ENCODE results near the gene PSMG1. TPM values are rescaled to one million over a fixed set of nuclear protein-coding genes. Genes with fewer than 3 reads are reported as not detected.

The PSMG1 gene
- total and polyA plus RNA-seq, 2 experiments from 2014 or later = 20.7 to 48.3 TPM

DNA sequence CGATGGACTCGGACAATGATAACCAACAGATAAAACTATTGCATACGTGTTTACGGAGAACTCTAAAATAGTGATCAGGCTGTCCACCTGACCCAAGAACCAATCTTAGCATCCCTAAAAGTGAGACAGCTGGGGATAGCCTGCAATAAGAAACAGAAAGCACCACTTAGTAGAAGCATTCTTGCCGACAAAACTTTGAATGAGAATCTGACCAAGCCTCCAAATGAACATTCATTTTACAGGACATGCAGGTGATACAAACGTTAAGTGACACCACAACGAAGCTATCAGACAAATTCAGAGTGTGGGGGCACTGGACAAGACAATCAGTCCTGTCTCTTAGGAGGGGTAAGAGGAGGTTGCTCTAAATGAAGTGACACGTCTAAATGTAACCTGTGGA lies 1.2 kb downstream of the PSMG1 start:
- DNase-seq (ENCODE audit: low read depth in 1 of 2, low spot score in 1 of 2) = no peak
- Histone ChIP-seq H3K4me3 (peak overlapping the region; percentile 74), H3K9me3 (ENCODE audit: low read depth) (no peaks in the 10 kb centered on the region), H3K27me3 (no peaks in the 10 kb centered on the region), H3K27ac (no peak overlapping the region), H3K36me3 (peaks cover 3% of the 10 kb centered on the region), H3K4me1 (ENCODE audit: low read depth) (peaks cover 17% of the 10 kb centered on the region)
- TF ChIP-seq, protein P1, sequence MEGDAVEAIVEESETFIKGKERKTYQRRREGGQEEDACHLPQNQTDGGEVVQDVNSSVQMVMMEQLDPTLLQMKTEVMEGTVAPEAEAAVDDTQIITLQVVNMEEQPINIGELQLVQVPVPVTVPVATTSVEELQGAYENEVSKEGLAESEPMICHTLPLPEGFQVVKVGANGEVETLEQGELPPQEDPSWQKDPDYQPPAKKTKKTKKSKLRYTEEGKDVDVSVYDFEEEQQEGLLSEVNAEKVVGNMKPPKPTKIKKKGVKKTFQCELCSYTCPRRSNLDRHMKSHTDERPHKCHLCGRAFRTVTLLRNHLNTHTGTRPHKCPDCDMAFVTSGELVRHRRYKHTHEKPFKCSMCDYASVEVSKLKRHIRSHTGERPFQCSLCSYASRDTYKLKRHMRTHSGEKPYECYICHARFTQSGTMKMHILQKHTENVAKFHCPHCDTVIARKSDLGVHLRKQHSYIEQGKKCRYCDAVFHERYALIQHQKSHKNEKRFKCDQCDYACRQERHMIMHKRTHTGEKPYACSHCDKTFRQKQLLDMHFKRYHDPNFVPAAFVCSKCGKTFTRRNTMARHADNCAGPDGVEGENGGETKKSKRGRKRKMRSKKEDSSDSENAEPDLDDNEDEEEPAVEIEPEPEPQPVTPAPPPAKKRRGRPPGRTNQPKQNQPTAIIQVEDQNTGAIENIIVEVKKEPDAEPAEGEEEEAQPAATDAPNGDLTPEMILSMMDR (IDR thresholded peaks at IDR 0.05; ENCODE audit: low read depth, low read length) = no peak

DNA sequence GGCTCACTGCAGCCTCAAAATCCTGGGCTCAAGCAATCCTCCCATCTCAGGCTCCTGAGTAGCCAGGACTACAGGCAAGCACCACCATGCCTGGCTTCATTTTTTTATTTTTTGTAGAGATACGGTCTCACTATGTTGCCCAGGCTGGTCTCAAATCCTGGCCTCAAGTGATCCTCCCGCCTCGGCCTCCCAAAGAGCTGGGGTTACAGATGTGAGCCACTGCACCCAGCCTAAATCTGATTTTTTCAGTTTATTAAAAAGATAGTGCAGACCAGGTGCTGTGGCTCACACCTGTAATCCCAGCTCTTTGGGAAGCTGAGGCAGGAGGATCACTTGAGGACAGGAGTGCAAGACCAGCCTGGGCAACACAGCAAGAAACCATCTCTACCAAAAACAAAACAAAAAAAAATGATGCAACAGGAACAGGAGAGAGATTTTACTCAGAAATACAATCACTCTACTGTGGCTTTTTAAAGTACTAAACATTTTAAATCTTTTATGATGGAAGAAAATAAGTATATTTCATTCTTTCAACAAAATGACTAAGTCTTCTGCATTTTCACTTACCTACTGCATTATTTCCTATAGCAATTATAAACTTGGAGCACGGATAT lies 1.9 kb downstream of the PSMG1 start:
- no peak overlapping the region for H3K4me3 ChIP-seq
- H3K4me1 ChIP-seq (ENCODE audit: low read depth) = peaks cover 17% of the 10 kb centered on the region
- TF ChIP-seq, protein P1 (IDR thresholded peaks at IDR 0.05; ENCODE audit: low read depth, low read length) = no peak
- no peak overlapping the region for H3K27ac ChIP-seq
- no peak for DNase-seq (ENCODE audit: low read depth in 1 of 2, low spot score in 1 of 2)
- no peaks in the 10 kb centered on the region for H3K9me3 ChIP-seq (ENCODE audit: low read depth)
- peaks cover 3% of the 10 kb centered on the region for H3K36me3 ChIP-seq
- no peaks in the 10 kb centered on the region for H3K27me3 ChIP-seq

DNA sequence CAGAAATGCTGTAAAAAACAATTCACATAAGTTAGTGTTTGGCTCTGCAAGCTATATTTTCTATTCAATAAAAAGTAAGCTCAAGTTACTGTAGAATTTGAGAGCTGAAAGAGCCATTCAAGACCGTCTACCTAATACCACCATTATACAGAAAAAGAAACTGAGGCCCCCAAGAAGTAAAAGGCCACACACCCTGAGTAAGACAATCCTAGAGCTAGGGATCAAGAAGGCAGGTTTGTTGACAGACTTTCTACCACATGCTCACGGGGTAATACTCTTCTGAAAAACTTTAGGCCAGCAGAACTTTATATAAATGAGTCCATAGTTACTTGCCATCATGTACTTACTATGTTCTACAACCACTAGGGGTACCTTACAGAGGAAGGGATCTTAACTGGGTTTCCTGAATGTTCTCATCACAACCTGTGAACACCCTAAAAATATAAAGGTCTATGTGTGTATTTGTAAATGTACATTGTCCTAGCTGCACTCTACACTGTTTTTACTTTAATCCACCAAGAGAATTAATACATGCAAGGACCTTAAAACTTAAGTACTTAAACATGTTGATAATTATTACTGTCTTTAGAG lies 2.7 kb downstream of the PSMG1 start:
- peak in 1 of 2 donors; percentile 12 for DNase-seq (ENCODE audit: low read depth in 1 of 2, low spot score in 1 of 2)
- peaks cover 17% of the 10 kb centered on the region for H3K4me1 ChIP-seq (ENCODE audit: low read depth)
- no peak overlapping the region for H3K27ac ChIP-seq
- H3K27me3 ChIP-seq = no peaks in the 10 kb centered on the region
- no peaks in the 10 kb centered on the region for H3K9me3 ChIP-seq (ENCODE audit: low read depth)
- peaks cover 3% of the 10 kb centered on the region for H3K36me3 ChIP-seq
- H3K4me3 ChIP-seq = no peak overlapping the region
- TF ChIP-seq, protein P1 (IDR thresholded peaks at IDR 0.05; ENCODE audit: low read depth, low read length) = peak; percentile 19

DNA sequence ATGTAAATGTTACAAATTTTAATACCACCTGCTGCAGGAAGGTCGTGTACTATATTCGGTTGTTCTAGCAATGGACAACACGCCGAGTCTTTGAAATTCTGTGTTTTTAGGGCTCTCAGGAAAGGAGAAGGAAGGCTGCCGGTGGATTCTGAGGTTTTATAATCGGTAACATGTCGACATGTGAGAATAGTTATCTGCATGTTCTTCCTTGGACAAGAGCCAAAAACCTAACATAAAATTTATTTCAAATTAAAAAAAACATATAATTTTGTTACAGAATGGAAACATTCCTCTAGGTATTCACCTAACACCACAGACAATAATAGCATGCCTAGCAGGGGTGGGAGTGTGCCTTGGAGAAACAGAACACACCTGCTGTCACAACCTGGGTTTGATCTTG lies 4.8 kb downstream of the PSMG1 start:
- peaks cover 8% of the 10 kb centered on the region for H3K4me1 ChIP-seq (ENCODE audit: low read depth)
- no peak overlapping the region for H3K4me3 ChIP-seq
- no peaks in the 10 kb centered on the region for H3K9me3 ChIP-seq (ENCODE audit: low read depth)
- DNase-seq (ENCODE audit: low read depth in 1 of 2, low spot score in 1 of 2) = no peak
- peaks cover 9% of the 10 kb centered on the region for H3K36me3 ChIP-seq
- TF ChIP-seq, protein P1 (IDR thresholded peaks at IDR 0.05; ENCODE audit: low read depth, low read length) = no peak
- no peaks in the 10 kb centered on the region for H3K27me3 ChIP-seq
- H3K27ac ChIP-seq = no peak overlapping the region

DNA sequence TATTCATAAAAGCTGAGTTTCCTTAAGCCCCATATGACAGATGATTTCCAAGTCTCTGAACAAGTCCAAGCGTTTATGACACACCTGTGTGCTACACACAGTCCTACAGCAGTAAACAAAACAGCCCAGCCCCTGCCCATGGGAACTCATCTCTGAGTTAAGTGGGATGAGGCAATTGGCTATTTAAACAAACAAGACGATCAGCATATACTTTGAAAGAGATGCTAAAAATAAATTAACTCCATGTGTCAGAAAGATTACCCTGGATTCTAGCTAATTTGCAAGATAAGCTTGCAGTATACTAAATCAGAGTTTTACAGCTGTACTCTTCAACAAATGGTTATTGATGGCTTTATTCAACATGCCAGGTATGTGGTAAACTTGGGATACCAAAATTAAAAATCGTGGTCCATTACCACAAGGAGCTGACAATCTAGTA lies 7.0 kb downstream of the PSMG1 start:
- Histone ChIP-seq H3K4me3 (no peak overlapping the region), H3K27ac (no peak overlapping the region), H3K9me3 (ENCODE audit: low read depth) (no peaks in the 10 kb centered on the region), H3K36me3 (peaks cover 10% of the 10 kb centered on the region), H3K27me3 (no peaks in the 10 kb centered on the region), H3K4me1 (ENCODE audit: low read depth) (no peaks in the 10 kb centered on the region)
- TF ChIP-seq, protein P1 (IDR thresholded peaks at IDR 0.05; ENCODE audit: low read depth, low read length) = no peak
- DNase-seq (ENCODE audit: low read depth in 1 of 2, low spot score in 1 of 2) = no peak

All from cardiac muscle cell (in vitro differentiated cells and primary cell).